Skin of body (tissue), 2 donors: Measurements from ENCODE around the gene HCN3. TPM values are rescaled to one million over a fixed set of nuclear protein-coding genes. Genes with fewer than 3 reads are reported as not detected.

Source experiments
- DNase-seq: peaks from one replicate; lab custom pipeline; 2025; lab: John Stamatoyannopoulos, UW
- total RNA-seq: library from RNA; depleted of rRNA; stranded (reverse); fragments of >200 nt; gene quantifications from one replicate; pipeline ENCODE4 v1.2.3, GENCODE V29; 2014

The HCN3 gene
- total RNA-seq, 1 donor from 2014 or later: 1.7 TPM

DNA sequence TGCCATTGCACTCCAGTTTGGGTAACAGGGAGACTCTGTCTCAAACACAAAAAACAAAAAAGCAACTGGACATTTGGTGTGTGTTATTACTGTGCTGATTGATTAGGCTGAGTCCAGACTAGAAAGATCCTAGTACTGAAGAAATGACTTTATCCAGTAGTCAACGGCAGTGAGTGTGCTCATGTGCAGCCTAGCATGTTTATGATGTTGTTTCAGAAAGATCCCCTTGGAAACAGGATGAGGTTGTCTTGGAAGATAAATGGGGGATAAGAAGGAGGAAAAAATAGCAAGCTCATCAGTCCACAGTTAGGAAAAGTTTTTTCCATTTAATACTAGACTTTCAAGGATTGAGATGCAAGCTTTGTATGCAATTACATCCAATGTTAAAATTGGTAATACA, 57.7 kb downstream of the HCN3 start:
- DNase-seq: no peak

Other genes with a start within 250 kb of the HCN3 start
- 0.49 TPM for gene DCST2, start 243.7 kb upstream of the HCN3 start, total RNA-seq
- 0.10 TPM for gene DCST1, start 243.6 kb upstream of the HCN3 start, total RNA-seq
- 46.0 TPM for gene ADAM15, start 226.1 kb upstream of the HCN3 start, total RNA-seq
- 9.0 TPM for gene EFNA4, start 213.7 kb upstream of the HCN3 start, total RNA-seq
- 10.9 TPM for gene EFNA3, start 198.6 kb upstream of the HCN3 start, total RNA-seq
- 45.1 TPM for gene EFNA1, start 149.6 kb upstream of the HCN3 start, total RNA-seq
- gene SLC50A1, start 141.6 kb upstream of the HCN3 start, total RNA-seq: 18.5 TPM
- 10.0 TPM for gene DPM3, start 136.9 kb upstream of the HCN3 start, total RNA-seq
- gene KRTCAP2, start 104.2 kb upstream of the HCN3 start, total RNA-seq: 67.5 TPM
- 0.20 TPM for gene TRIM46, start 103.6 kb upstream of the HCN3 start, total RNA-seq
- 32.5 TPM for gene THBS3, start 69.6 kb upstream of the HCN3 start, total RNA-seq
- 19.1 TPM for gene MTX1, start 68.8 kb upstream of the HCN3 start, total RNA-seq
- gene ENTREP3, start 22.0 kb upstream of the HCN3 start, total RNA-seq: 4.5 TPM
- gene SCAMP3, start 15.1 kb upstream of the HCN3 start, total RNA-seq: 23.7 TPM
- 28.8 TPM for gene CLK2, start 4.0 kb upstream of the HCN3 start, total RNA-seq
- gene PKLR, start 24.0 kb downstream of the HCN3 start, total RNA-seq: 0.20 TPM
- 139 TPM for gene FDPS, start 31.4 kb downstream of the HCN3 start, total RNA-seq
- gene RUSC1, start 43.4 kb downstream of the HCN3 start, total RNA-seq: 15.0 TPM